Activated CD4-positive, alpha-beta T cell treated with anti-CD3 and anti-CD28 coated beads for 4 hours (primary cell): Measurements from ENCODE around the gene CD109.
"Not testable (repeated sequence)": the region's sequence is repeated elsewhere in the genome, so short reads cannot be mapped to it uniquely, and the experiment has no call there.

Source experiments
- DNase-seq, 2 donors: peaks; one replicate each; pipeline ENCODE4 v3.0.0-alpha.2; 2020

The CD109 gene

GRCh38 chr6:73695619-73696421 is at the start of gene CD109:
TSS of gene CD109 (plus strand) at chr6:73696203. CDS start at chr6:73696216, 13 bp downstream.
- DNase-seq, result peak; percentile 65 to 72

DNA sequence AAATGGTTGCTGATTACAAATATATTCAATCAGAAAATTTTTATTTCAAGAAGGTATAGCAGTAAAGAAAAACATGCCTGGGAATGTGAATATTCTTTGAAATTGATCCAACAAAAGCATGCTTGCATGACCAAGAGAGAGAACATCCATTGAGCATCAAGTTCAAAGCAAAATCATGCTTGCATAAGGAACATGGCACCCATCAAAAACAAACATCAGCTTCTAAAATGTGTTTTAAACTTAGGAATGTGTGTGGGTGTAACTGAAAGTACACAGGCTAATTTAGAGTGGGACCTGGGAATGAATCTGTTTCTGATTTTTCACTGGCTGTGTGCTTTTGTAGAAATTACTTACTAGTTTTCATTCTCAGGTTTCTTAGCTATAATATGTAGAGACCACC is 47.8 kb upstream of the CD109 start:
- DNase-seq, result no peak

GRCh38 chr6:73649783-73650182 is 46.2 kb upstream of the CD109 start:
- no peak for DNase-seq

GRCh38 chr6:73652637-73653570 is 43.1 kb upstream of the CD109 start:
- peak; percentile 48 to 54 for DNase-seq

DNA sequence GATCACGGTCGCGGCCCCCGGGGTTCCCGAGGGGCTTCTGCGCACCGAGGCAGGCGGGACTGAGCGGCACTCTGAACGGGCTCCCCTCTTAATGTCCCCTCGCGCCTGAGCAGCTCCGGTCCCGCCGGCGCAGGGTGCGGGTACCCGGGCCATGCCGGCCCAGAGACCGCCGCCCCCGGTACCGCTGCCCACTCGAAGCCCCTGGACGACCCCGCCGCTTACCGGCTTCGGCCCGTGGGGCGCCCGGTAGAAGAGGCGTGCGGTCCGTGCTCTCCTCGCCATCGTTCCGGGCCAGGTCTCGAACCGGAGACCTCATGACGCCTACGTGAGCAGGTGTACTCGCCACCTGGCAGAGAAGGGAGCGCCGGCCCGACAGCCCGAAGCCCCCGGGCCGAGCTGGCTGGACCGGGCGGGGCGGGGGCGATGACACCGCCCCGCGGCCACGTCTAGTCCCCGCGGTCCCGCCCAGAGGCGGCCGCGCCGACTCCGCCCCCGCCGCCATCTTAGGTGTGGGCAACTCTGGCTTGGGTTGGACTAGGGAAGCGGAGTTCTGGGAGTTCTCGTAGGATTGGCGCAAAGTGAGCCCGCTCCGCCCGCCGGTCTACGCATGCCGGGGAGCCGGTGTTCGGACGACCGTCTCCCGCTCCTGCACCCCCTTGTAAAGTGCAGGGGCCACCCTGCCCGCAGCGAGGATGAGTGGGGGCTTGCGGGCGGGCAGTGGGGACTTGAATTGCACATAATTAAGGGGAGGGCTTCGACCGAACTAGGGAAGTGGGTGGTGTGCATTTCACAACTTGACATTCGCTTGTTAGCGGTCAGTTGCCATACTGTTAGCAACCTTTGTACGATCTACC is 42.2 kb upstream of the CD109 start, which contains the start of gene SLC17A5:
Gene SLC17A5, minus strand, starts transcription at position 422 of the 854 bp plus-strand sequence. Its CDS starts 106 bp downstream, at position 316.
- DNase-seq, result peak; percentile 83 to 86

GRCh38 chr6:73655341-73655917 is 40.6 kb upstream of the CD109 start:
- no peak for DNase-seq

DNA sequence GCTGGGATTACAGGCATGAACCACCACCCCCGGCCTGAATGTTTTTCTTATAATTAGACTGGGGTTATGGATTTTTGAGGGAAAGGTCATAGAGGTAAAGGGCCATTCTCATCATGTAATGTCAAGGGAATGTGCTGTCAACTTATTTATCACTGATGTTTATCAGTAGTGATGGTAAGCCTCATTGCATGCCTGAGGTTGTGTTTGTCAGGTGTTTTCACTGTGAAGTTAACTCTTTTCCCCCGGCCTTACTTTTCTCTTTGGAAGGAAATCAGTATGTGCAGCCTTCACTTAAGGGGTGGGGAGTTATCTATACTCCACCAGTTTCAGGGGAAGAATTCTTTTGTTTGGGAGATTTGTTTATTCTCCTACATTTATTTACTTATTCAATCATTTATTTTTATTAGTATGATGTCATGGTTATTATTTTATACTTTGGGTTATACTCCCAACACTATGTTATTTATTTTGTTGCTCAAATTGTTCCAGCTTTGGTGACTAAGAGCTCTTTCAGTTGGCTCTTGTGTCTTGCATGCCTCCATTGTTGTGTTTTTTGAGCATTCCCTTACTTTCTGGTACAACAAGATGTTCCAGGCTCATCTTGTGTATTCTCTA is 39.4 kb upstream of the CD109 start:
- no peak for DNase-seq

- DNase-seq, result peak in 1 of 2 donors; percentile 6
These were observed 38.8 kb upstream of the CD109 start for GRCh38 chr6:73657201-73657600.

GRCh38 chr6:73664701-73665100 is 31.3 kb upstream of the CD109 start:
- DNase-seq, result no peak

- DNase-seq, result no peak
These were observed 30.2 kb upstream of the CD109 start for GRCh38 chr6:73665686-73666319.

DNA sequence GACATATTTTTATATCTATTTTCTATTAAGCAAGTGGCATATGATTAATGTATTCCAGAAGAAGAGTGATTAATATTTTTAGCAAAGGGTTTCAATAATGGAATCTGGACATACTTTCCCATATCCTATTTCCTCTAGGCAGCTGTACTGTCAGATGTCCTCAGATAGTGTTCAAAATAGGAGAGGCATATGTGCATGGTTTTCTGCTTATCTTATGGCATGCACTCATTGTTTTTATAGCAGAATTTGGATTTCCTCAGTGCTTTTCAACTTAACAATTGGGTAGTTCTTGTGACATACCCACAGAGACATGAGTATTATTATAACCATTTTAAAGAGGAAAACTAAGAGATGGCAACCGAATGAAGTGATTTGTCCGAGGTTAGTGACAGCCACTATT is 29.6 kb upstream of the CD109 start:
- no peak for DNase-seq

DNA sequence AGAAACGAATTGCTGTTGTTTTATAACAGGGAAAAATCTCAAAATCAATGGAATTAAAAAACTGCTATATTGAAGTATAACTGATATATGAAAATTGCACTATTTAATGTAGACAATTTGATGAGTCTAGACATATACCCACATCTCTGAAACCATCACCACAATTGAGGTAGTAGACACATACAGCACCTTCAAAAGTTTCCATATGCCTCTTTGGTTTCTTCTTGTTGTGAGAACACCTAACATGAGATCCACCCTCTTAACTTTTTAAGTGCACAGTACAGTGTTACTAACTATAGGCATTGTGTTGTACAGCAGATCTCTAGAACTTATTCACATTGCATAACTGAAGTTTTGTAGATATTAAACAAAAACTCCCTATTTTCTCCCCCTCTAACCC is 28.2 kb upstream of the CD109 start:
- no peak for DNase-seq

DNA sequence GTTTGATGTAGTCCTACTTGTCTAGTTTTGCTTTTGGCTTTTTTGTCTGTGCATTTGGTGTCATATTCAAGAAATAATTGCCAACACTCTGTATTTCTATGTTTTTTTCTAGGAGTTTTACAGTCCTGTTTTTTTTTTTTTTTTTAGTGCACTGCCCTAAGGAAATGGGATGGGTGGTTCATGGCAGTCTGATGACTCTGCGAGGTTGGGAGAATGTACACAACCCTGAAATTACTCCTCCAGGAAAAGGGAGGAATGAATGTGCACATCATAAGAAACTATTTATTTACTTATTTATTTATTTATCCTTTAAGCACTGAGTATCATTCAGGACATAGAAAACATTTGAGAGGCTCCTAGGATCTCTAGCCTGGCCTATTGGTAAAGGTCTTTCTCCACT is 27.0 kb upstream of the CD109 start:
- DNase-seq, result no peak

- no peak for DNase-seq
These were observed 23.9 kb upstream of the CD109 start for GRCh38 chr6:73671911-73672685.

- DNase-seq, result peak; percentile 58 to 82
These were observed 20.4 kb upstream of the CD109 start for GRCh38 chr6:73675466-73676098.

DNA sequence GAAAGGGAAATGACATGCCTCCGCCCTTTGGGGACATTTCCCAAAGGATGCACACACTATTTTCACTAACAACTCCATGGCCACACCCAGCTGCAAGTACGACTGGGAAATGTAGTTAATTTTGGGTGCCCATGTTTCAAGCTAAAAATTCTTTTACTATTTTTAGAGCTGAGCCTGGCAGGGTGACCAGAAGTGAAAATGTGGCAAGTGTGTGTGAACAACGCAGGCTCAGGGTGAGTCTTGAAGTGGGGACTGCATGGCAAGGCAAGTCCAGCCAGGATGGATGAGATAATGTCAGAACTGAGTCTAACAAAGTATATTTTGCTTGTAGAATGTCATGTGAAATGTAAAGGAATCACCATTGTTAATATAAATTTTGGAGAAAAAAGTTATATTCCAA is 17.0 kb upstream of the CD109 start:
- no peak for DNase-seq

DNA sequence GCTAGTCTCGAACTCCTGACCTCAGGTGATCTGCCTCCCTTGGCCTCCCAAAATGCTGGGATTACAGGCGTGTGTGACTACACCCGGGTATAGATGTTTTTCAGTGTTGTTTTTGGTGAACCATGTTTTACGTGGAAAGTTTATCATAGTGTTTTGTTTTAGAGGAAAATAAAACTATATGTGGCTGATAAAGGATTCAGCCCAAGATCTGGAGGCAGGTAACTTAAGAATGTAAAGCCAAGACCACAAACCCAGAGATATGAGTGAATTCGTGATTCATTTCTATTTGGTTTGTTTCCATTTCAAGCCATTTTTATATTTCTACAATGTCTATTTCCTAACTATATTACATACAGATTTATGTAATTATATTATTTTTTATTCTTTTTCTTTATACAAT is 16.2 kb upstream of the CD109 start:
- DNase-seq, result not testable (repeated sequence)

- DNase-seq, result no peak
These were observed 15.6 kb upstream of the CD109 start for GRCh38 chr6:73680289-73680918.

- not testable (repeated sequence) for DNase-seq
These were observed 12.4 kb upstream of the CD109 start for GRCh38 chr6:73683574-73683973.
